Activated naive CD8-positive, alpha-beta T cell treated with anti-CD3 and anti-CD28 coated beads for 36 hours (primary cell): Measurements from ENCODE around the gene APBA1. TPM values are rescaled to one million over a fixed set of nuclear protein-coding genes. Genes with fewer than 3 reads are reported as not detected.
A peak's percentile ranks its signal among the peaks of the same experiment; 100 is the strongest.

Experiments used
- DNase-seq: peaks from one replicate; pipeline ENCODE4 v3.0.0; 2021
- H3K27ac Mint-ChIP-seq: one replicate; pipeline ENCODE4 v1.8.0; 2022; ENCODE audit warnings: mild to moderate bottlenecking, moderate library complexity, mixed read lengths
- H3K27me3 Mint-ChIP-seq: one replicate; pipeline ENCODE4 v1.8.0; 2022; ENCODE audit warnings: mild to moderate bottlenecking, mixed read lengths
- H3K36me3 Mint-ChIP-seq: one replicate; pipeline ENCODE4 v1.8.0; 2021; ENCODE audit warnings: mild to moderate bottlenecking, mixed read lengths
- H3K4me1 Mint-ChIP-seq: one replicate; pipeline ENCODE4 v1.8.0; 2021; ENCODE audit warnings: mixed read lengths
- H3K4me3 Mint-ChIP-seq: one replicate; pipeline ENCODE4 v1.8.0; 2022; ENCODE audit warnings: mild to moderate bottlenecking, moderate library complexity, mixed read lengths
- H3K9me3 Mint-ChIP-seq: one replicate; pipeline ENCODE4 v1.8.0; 2022; ENCODE audit warnings: mixed read lengths
- total RNA-seq, 2 experiments: library from RNA; stranded (reverse); gene quantifications; one replicate each; pipeline ENCODE4 v1.2.3, GENCODE V29; 2021

APBA1 gene
- total RNA-seq, 2 experiments from 2014 or later, result 0.08 to 0.23 TPM

DNA sequence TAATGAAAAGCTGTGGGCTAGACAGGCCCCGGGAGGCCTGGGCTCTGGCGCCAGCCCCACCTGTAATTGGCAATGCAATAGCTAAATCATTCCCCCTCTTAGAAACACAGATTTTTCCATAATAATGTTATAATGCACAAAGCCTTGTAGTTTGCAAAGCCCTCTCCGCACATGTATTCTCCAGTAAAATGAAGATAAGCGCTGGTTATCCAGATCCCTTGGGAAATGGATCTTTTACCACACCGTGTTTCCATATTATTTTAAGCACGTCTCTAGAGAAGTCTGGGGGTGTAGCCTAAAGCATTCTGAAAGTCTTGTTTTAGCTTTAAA, 1.1 kb upstream of the APBA1 start:
- peaks cover 25% of the 10 kb centered on the region for H3K27me3 Mint-ChIP-seq
- DNase-seq, result no peak
- H3K36me3 Mint-ChIP-seq, result no peaks in the 10 kb centered on the region
- H3K4me3 Mint-ChIP-seq, result peak overlapping the region; percentile 73
- H3K4me1 Mint-ChIP-seq, result peaks cover 5% of the 10 kb centered on the region
- no peaks in the 10 kb centered on the region for H3K9me3 Mint-ChIP-seq
- no peak overlapping the region for H3K27ac Mint-ChIP-seq

DNA sequence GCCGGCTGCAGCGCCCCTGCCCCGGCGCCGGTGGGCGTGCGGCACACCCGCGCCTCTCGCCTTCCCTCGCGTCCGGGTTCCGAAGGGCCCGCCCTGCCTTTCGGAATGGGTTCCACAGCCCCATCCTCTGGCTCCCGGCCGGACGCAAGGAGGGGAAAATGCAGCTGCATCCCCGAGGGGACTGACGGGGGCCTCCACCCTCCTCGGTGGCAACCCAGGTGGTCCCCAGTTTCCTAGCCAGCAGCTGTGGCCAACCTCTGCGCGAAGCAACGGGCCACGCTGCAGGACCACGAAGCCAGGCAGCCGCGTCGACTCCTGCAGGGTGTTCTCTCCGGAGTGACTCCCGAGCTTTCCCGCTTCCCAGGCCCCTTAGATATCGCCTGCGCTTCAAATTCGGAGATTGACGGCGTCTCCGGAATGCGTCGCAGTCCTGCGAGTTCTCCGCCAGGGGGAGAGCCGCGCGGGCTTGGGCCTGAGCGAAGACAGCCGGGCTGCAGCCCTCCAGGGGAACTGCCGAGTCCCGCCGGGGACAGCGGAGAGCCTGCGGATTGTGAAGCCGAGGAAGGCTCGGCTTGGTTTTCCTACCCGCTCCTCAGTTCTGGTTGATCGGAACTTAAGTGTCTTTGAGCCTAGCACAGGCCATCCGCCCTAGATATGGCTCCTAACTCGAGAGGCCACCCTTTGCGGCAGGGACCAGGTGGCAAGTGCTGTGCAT, 582 bp upstream of the APBA1 start:
- Mint-ChIP-seq H3K27me3 (peaks cover 25% of the 10 kb centered on the region), H3K4me3 (peak overlapping the region; percentile 73), H3K4me1 (peaks cover 5% of the 10 kb centered on the region), H3K27ac (peak overlapping the region; percentile 14), H3K9me3 (no peaks in the 10 kb centered on the region), H3K36me3 (no peaks in the 10 kb centered on the region)
- DNase-seq, result peak; percentile 79

DNA sequence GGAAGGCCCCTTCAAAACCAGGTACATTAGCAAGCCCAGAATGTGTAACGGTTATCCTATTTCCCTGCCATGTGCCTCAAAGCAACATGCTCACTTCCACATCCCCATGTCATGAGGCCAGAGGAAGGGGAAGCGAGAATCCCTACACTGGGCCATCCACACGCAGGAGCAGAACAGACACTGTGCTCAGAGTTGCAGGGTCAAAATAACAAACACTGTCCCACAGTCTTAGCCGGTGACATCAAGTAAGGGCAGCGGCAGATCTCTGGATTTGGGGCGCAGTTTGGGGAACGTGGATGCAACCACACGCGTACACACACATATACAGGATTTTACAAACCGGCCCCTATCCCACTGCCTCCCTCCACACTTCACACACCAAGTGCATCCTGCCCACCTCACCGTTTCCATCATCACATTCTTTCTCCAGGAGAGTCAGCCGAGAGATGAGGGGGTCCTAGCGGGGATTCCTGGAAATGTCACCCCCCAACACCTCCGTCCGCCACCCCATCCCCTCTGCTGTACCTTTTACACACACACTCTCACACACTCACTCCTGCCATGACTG, 776 bp downstream of the APBA1 start:
- peaks cover 25% of the 10 kb centered on the region for H3K27me3 Mint-ChIP-seq
- peaks cover 5% of the 10 kb centered on the region for H3K4me1 Mint-ChIP-seq
- no peaks in the 10 kb centered on the region for H3K9me3 Mint-ChIP-seq
- H3K4me3 Mint-ChIP-seq, result peak overlapping the region; percentile 23
- H3K36me3 Mint-ChIP-seq, result no peaks in the 10 kb centered on the region
- H3K27ac Mint-ChIP-seq, result no peak overlapping the region
- DNase-seq, result no peak

DNA sequence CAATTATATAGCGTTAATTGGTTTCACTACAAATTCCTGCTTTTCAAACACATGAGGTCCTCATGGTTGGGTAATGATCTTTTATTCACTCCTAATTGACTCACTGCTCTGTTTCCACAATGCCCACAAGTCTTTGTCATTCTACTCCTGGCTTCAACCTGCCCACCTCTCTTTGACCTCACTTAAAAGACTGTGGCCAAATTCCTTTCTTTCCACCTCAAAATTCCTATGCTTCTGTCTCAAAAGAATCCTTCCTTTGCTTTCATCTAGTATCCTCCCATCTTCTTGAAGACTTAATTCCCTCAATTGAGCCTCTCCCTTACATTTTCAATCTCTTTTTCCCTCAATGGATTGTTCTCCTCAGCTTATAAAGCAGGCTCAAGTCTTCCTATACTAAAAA, 4.9 kb downstream of the APBA1 start:
- Mint-ChIP-seq H3K27ac (no peak overlapping the region), H3K27me3 (peaks cover 23% of the 10 kb centered on the region), H3K36me3 (no peaks in the 10 kb centered on the region), H3K4me3 (no peak overlapping the region), H3K9me3 (no peaks in the 10 kb centered on the region), H3K4me1 (peaks cover 3% of the 10 kb centered on the region)
- DNase-seq, result no peak

DNA sequence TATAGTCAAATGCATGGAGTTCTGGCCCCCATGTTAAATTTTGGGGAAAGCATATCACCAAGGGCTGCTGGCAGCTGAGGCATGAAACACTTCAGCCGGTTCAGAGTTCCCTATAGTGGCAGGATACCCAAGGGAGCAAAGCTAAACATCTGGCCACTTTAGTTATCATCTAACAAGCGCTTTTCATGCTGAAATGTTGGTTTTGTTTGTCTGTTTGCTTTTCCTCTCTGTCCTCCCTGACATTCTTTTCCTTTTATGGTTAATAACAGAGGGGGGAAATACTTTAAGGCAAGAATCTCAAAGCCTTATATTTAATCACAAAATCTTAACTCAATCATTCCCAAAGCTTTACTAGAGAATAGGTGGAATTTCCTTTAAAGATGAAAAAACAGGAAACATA, 11.9 kb downstream of the APBA1 start:
- Mint-ChIP-seq H3K4me1 (no peaks in the 10 kb centered on the region), H3K27ac (no peak overlapping the region), H3K27me3 (peaks cover 19% of the 10 kb centered on the region), H3K4me3 (no peak overlapping the region), H3K36me3 (no peaks in the 10 kb centered on the region), H3K9me3 (no peaks in the 10 kb centered on the region)
- DNase-seq, result no peak

DNA sequence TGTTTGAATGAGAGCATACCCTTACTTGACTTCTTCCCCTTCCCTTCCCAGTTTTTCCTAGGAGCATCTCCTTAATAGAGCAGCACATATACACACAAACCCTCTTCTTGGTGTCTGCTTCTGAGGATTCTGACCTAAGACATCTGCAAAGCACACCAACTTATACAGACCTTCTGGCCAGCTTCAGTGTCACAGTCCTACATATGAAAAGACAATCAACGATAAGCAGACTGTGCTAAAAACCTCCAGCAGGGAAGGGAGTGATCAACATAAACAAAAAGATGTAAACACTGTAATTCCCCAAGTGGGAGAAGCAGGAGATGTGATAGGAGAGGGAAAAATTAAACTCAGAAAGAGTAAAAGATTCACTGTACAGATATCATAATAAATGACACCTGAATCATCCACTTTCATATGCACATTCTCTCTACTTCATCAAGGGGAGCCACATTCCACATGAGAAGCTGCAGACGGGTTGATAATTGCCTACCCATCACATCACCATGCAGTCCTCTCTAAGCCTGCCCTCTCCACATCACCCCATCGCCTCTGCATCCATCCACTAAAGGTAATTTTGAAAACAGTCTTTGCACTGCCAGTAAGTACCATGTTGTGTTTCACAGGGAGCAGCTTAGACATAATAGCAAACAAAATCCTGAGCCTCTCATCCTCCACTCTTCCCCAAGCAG, 13.0 kb downstream of the APBA1 start:
- no peak for DNase-seq
- H3K4me3 Mint-ChIP-seq, result no peak overlapping the region
- no peaks in the 10 kb centered on the region for H3K4me1 Mint-ChIP-seq
- H3K9me3 Mint-ChIP-seq, result no peaks in the 10 kb centered on the region
- no peaks in the 10 kb centered on the region for H3K36me3 Mint-ChIP-seq
- peaks cover 17% of the 10 kb centered on the region for H3K27me3 Mint-ChIP-seq
- H3K27ac Mint-ChIP-seq, result no peak overlapping the region

DNA sequence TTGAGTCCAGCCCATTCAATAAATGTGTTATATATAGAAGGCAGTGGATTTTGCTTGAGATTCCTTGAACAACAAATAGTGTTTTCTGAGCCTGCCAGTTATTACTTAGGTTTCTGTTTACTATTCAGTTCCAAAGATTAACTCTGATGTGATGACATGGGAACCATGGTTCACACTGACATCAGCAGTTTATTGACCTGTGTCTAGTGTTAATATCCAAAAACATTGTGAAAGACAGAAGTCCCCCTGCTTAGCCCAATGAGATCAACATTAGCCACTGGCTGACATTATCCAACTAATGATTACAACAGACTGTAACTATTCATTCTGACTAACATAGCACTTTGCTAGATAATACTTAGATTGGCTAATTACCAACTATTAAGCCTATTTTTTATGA, 14.9 kb downstream of the APBA1 start:
- Mint-ChIP-seq H3K4me1 (no peaks in the 10 kb centered on the region), H3K36me3 (no peaks in the 10 kb centered on the region), H3K9me3 (no peaks in the 10 kb centered on the region), H3K27me3 (peaks cover 18% of the 10 kb centered on the region), H3K4me3 (no peak overlapping the region), H3K27ac (no peak overlapping the region)
- no peak for DNase-seq

DNA sequence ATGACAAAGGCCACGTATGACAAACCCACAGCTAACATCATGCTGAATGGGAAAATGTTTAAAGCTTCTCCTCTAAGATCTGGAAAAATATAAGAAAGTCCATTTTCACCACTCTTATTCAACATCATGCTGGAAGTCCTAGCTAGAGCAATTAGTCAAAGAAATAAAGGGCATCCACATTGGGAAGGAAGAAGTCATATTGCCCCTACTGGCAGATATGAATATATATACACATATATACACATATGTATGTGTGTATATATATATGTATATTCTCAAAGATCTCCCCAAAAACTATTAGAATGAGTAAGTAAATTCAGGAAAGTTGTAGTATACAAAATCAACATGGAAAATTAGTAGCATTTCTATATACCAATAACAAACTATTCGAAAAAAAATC, 17.1 kb downstream of the APBA1 start:
- DNase-seq, result no peak
- H3K4me1 Mint-ChIP-seq, result no peaks in the 10 kb centered on the region

DNA sequence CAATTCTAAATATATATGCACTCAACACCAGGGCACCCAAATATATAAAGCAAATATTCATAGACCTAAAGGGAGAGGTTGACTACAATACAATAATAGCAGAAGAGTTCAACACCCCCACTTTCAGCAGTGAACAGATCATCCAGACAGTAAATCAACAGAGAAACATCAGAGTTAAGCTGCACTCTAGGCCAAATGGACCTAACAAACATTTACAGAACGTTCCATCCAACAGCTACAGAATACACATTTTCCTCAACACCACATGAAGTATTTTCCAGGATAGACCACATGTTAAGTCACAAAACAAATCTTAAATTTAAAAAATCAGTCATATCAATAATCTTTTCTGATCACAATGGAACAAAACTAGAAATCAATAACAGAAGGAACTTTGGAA, 18.9 kb downstream of the APBA1 start:
- no peaks in the 10 kb centered on the region for H3K36me3 Mint-ChIP-seq
- H3K4me3 Mint-ChIP-seq, result no peak overlapping the region
- H3K9me3 Mint-ChIP-seq, result no peaks in the 10 kb centered on the region
- H3K27me3 Mint-ChIP-seq, result peaks cover 14% of the 10 kb centered on the region
- DNase-seq, result no peak
- H3K4me1 Mint-ChIP-seq, result no peaks in the 10 kb centered on the region
- H3K27ac Mint-ChIP-seq, result no peak overlapping the region

More for the DNA sequence above, 17.1 kb downstream of the APBA1 start:
- H3K36me3 Mint-ChIP-seq, result no peaks in the 10 kb centered on the region
- H3K27ac Mint-ChIP-seq, result no peak overlapping the region
- no peak overlapping the region for H3K4me3 Mint-ChIP-seq
- no peaks in the 10 kb centered on the region for H3K9me3 Mint-ChIP-seq
- H3K27me3 Mint-ChIP-seq, result peaks cover 9% of the 10 kb centered on the region

DNA sequence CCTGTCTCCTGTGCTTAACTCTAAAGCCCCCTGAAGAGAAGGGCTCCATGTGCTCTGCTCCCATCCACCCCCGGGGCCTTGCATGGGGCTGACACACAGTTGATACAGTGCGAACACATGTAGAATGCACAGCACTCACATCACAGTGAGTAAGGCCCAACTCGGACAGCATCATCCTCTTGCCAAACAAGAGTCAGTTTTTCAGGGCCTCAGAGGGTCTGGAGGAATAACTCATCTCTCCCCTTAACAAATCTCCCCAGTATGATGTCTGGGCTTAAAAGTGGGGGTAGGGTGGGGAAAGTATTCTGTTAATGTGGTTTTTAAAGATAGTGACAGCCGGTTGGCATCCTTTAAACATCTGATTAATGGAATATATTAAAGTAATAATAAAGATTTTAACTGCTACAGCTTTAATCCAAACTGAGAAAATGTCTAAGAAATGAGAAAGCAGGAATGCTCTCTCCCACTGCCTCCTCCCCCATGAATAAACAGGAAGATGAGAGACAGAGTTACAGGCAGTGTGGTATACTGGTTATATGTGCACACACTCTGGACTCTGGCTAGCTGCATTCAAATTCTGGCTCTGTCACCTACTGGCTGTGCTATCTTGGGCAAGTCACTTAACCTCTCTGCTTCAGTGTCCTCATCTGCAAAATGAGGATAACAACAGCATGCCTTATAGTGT, 22.5 kb downstream of the APBA1 start:
- Mint-ChIP-seq H3K27ac (no peak overlapping the region), H3K4me1 (no peaks in the 10 kb centered on the region), H3K36me3 (no peaks in the 10 kb centered on the region), H3K4me3 (no peak overlapping the region), H3K9me3 (no peaks in the 10 kb centered on the region), H3K27me3 (peaks cover 14% of the 10 kb centered on the region)
- DNase-seq, result no peak

DNA sequence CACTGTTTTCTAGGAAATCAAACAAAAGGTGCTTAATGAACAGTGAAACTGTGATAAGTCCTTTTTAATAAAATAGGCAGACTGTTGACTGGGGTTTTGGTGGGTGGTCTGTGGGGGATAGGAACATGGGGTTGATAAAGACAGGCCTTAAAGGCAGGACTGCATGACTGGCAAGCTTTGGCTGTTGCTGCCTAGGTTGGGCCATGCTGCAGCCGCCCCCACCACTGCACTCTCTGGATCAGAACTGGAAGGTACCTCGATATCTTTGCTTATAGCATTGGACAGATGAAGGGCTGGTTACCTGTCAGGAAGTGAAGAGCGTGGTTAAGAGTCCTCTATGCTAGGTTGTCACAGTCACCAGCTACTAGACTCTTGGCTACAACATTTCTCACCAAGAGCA, 24.4 kb downstream of the APBA1 start:
- no peak overlapping the region for H3K4me3 Mint-ChIP-seq
- no peak for DNase-seq
- H3K27ac Mint-ChIP-seq, result no peak overlapping the region
- H3K9me3 Mint-ChIP-seq, result no peaks in the 10 kb centered on the region
- H3K36me3 Mint-ChIP-seq, result no peaks in the 10 kb centered on the region
- H3K27me3 Mint-ChIP-seq, result peaks cover 8% of the 10 kb centered on the region
- H3K4me1 Mint-ChIP-seq, result no peaks in the 10 kb centered on the region

DNA sequence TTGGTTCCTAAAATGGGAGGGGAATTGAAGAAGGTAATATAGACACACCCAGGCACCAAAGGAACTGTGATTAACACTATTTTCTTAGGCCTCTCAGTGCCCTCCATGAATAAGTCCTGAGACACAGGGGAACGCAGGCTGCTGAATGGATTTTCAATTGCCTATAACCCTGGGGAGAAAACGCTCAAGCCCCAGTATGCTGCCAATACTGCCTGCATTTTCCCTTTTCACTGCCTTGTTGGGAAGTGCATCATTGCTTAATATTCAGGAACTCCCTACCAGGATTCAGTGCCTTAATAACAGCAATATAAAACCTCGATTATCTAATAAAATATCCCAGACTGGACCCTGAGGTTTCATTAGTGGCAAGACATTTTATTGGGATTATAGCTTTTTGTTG, 25.4 kb downstream of the APBA1 start:
- H3K4me1 Mint-ChIP-seq, result no peaks in the 10 kb centered on the region
- H3K9me3 Mint-ChIP-seq, result no peaks in the 10 kb centered on the region
- DNase-seq, result no peak
- H3K27ac Mint-ChIP-seq, result no peak overlapping the region
- H3K4me3 Mint-ChIP-seq, result no peak overlapping the region
- H3K27me3 Mint-ChIP-seq, result peaks cover 8% of the 10 kb centered on the region
- no peaks in the 10 kb centered on the region for H3K36me3 Mint-ChIP-seq

DNA sequence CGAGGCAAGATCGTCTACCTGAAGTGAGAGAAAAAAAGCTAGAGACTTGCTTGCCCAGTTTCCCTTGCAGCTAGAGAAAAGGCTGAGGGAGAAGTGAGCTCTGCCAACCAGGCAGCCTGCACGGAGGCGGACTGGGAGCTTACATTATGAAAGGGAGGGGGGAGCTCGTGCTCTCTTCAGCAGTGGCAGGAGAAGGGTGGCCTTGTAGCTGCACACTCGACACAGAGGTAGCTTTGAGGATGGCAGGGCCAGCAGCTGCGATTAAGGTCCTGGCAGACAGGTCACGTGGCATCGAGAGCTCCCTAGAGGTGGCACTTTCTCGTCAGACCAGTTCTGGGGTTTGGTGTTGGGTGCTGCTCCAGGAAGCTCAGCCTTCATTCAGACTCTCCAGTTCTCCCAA, 26.7 kb downstream of the APBA1 start:
- Mint-ChIP-seq H3K36me3 (no peaks in the 10 kb centered on the region), H3K27ac (no peak overlapping the region), H3K4me1 (no peaks in the 10 kb centered on the region), H3K4me3 (no peak overlapping the region), H3K9me3 (no peaks in the 10 kb centered on the region), H3K27me3 (peaks cover 8% of the 10 kb centered on the region)
- no peak for DNase-seq

DNA sequence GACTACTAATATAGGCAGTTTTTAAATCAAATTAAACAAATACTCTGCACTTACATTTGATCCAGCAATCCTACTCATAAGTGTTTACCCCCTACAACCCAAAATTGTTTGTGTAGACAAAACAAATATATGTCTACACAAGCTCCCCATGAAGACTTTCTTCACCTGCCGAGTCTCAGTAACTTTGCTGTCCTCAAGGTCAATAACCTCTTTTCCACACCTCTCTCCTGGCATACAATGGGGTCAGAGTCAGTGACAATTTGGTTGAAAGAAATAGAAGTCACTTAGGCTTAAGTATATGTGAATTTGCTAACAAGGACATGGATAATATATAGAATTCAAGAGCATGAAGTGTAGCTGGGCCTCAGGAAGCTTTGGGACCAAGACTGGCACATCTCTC, 29.1 kb downstream of the APBA1 start:
- Mint-ChIP-seq H3K4me3 (no peak overlapping the region), H3K27me3 (no peaks in the 10 kb centered on the region)

DNA sequence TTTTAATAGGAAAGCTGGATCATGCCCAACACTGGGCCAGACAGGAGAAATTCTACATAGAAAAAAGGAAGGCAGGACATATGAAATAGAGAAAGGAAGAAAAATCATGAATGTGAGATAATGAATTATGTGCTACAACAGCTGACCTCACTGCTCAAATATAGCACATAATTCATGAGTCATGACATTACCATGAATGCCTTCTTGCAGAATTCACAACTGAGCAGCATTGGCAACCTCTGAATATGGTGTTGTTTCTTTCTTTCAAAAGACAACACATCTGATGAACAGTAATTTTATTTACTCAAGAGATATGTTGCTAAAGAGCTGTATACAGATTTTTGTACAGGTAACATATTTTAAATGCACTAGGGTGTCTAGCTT, 34.4 kb downstream of the APBA1 start:
- Mint-ChIP-seq H3K4me1 (no peaks in the 10 kb centered on the region), H3K36me3 (no peaks in the 10 kb centered on the region), H3K27me3 (peaks cover 21% of the 10 kb centered on the region), H3K4me3 (no peak overlapping the region), H3K27ac (no peak overlapping the region), H3K9me3 (no peaks in the 10 kb centered on the region)
- DNase-seq, result no peak

More for the DNA sequence above, 29.1 kb downstream of the APBA1 start:
- no peaks in the 10 kb centered on the region for H3K9me3 Mint-ChIP-seq
- no peak for DNase-seq
- H3K27ac Mint-ChIP-seq, result no peak overlapping the region
- no peaks in the 10 kb centered on the region for H3K4me1 Mint-ChIP-seq
- H3K36me3 Mint-ChIP-seq, result no peaks in the 10 kb centered on the region
